PC-9 (cell line): ENCODE measurements around the gene RSPH9. TPM values are rescaled to one million over a fixed set of nuclear protein-coding genes. Genes with fewer than 3 reads are reported as not detected.

ENCODE experiments used
- BruUV-seq: library from RNA; stranded (reverse); fragments of 400-500 nt; replicated peaks from 2 replicates; lab custom pipeline; 2021; lab: Mats Ljungman, UMichigan
- CTCF ChIA-PET: fragments of 300-600 bp; sonication (Branson Sonifier 250); formaldehyde crosslinking; loops from one replicate; lab custom pipeline; 2022; ENCODE audit warnings: antibody characterized with exemption; lab: Charles Lee
- POLR2A ChIA-PET: fragments of 300-600 bp; sonication (Branson Sonifier 250); formaldehyde crosslinking; loops from one replicate; lab custom pipeline; 2022; ENCODE audit warnings: antibody characterized with exemption; ENCODE audit not compliant: unreplicated experiment; lab: Charles Lee
- DNase-seq, 2 experiments: peaks; one replicate each; pipeline versions ENCODE4 v3.0.0 to v3.0.0-alpha.2; 2015 to 2022; ENCODE audit warnings: mixed read lengths in 1 of 2
- H2AFZ ChIP-seq: fragments of 200-600 bp; sonication (generic); 2 replicates; pipeline ENCODE4 v1.8.1; 2017; ENCODE audit warnings: antibody characterized with exemption
- H3F3A ChIP-seq: fragments of 200-600 bp; sonication (generic); 2 replicates; pipeline ENCODE4 v1.8.1; 2017; ENCODE audit warnings: antibody characterized with exemption, mild to moderate bottlenecking, low read depth; ENCODE audit not compliant: insufficient read depth
- H3K27ac ChIP-seq: fragments of 200-600 bp; sonication (generic); 2 replicates; pipeline ENCODE4 v1.6.1; 2016; ENCODE audit warnings: mixed run types
- H3K27me3 ChIP-seq: fragments of 200-600 bp; sonication (generic); 2 replicates; pipeline ENCODE4 v1.6.1; 2016; ENCODE audit warnings: low read depth, mixed run types; ENCODE audit not compliant: insufficient read depth
- H3K36me3 ChIP-seq: fragments of 200-600 bp; sonication (generic); 2 replicates; pipeline ENCODE4 v1.6.1; 2016; ENCODE audit warnings: low read depth, mixed run types
- H3K4me1 ChIP-seq: fragments of 200-600 bp; sonication (generic); replicated peaks from 2 replicates; pipeline ENCODE4 v1.6.1; 2016; ENCODE audit warnings: mixed run types; ENCODE audit not compliant: insufficient read depth
- H3K4me2 ChIP-seq: fragments of 200-600 bp; sonication (generic); 2 replicates; pipeline ENCODE4 v1.6.1; 2017; ENCODE audit warnings: mixed run types
- H3K4me3 ChIP-seq: fragments of 200-600 bp; sonication (generic); 2 replicates; pipeline ENCODE4 v1.6.1; 2016; ENCODE audit warnings: mixed run types
- H3K79me2 ChIP-seq: fragments of 200-600 bp; sonication (generic); 2 replicates; pipeline ENCODE4 v1.6.1; 2017; ENCODE audit warnings: low read depth, mixed run types
- H3K9me2 ChIP-seq: fragments of 200-600 bp; sonication (generic); 2 replicates; pipeline ENCODE4 v1.8.1; 2017; ENCODE audit warnings: mild to moderate bottlenecking; ENCODE audit not compliant: insufficient read depth
- H3K9me3 ChIP-seq: fragments of 200-600 bp; sonication (generic); 2 replicates; pipeline ENCODE4 v1.8.1; 2016; ENCODE audit warnings: low read depth; ENCODE audit not compliant: insufficient read depth
- H4K20me1 ChIP-seq: fragments of 200-600 bp; sonication (generic); 2 replicates; pipeline ENCODE4 v1.8.1; 2017; ENCODE audit not compliant: insufficient read depth
- EZH2 ChIP-seq: fragments of 200-600 bp; sonication (generic); IDR thresholded peaks from 2 replicates; pipeline ENCODE4 v1.8.0; 2017; ENCODE audit warnings: antibody characterized with exemption, low read depth
- intact Hi-C: fragments of 100-400 bp; cut with micrococcal nuclease; formaldehyde crosslinking; loops from one replicate; pipeline ENCODE4 v1.10.0; 2022; ENCODE audit not compliant: unreplicated experiment
- total RNA-seq: library from RNA; stranded (reverse); gene quantifications from 2 replicates; pipeline ENCODE4 v1.2.3, GENCODE V29; 2021
- TF ChIP-seq, protein P1 (sequence below): fragments of 200-600 bp; sonication (generic); conservative IDR thresholded peaks from 2 replicates; pipeline ENCODE4 v1.6.1; 2017; ENCODE audit warnings: mixed run types, antibody characterized with exemption, mild to moderate bottlenecking, moderate library complexity

The RSPH9 gene
- total RNA-seq, 1 experiment from 2014 or later: not detected

DNA sequence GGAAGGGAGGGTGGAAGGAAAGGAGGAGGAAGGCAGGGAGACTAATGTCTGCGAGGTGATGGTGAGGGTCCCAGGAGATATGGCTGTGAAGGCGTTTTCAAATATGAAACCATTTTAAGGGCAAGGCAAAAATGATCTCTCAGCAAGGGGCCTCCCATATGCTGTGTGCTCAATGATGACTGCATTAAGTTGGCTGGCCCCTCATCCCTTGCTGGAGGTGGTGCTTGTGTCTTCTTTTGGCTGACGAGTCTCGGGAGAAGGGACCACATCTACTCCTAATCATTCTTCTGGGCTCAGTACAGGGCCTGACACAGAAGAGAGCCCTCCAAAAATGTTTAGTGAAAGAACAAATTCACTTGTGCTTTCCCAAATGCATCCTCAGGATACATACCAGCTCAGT lies 65.7 kb downstream of the RSPH9 start:
- Histone ChIP-seq H3K4me2 (no peak overlapping the region), H2AFZ (no peak overlapping the region), H3F3A (peaks cover 15% of the 10 kb centered on the region), H3K79me2 (no peaks in the 10 kb centered on the region), H3K27me3 (no peaks in the 10 kb centered on the region), H3K4me1 (peaks cover 25% of the 10 kb centered on the region), H3K27ac (no peak overlapping the region), H3K9me3 (no peaks in the 10 kb centered on the region), H3K9me2 (no peaks in the 10 kb centered on the region), H4K20me1 (no peaks in the 10 kb centered on the region), H3K4me3 (no peak overlapping the region), H3K36me3 (no peaks in the 10 kb centered on the region)
- no TSS peak for BruUV-seq
- intact Hi-C loops: no loop called here
- no peak for DNase-seq
- TF ChIP-seq EZH2: no peak
- TF ChIP-seq, protein P1, sequence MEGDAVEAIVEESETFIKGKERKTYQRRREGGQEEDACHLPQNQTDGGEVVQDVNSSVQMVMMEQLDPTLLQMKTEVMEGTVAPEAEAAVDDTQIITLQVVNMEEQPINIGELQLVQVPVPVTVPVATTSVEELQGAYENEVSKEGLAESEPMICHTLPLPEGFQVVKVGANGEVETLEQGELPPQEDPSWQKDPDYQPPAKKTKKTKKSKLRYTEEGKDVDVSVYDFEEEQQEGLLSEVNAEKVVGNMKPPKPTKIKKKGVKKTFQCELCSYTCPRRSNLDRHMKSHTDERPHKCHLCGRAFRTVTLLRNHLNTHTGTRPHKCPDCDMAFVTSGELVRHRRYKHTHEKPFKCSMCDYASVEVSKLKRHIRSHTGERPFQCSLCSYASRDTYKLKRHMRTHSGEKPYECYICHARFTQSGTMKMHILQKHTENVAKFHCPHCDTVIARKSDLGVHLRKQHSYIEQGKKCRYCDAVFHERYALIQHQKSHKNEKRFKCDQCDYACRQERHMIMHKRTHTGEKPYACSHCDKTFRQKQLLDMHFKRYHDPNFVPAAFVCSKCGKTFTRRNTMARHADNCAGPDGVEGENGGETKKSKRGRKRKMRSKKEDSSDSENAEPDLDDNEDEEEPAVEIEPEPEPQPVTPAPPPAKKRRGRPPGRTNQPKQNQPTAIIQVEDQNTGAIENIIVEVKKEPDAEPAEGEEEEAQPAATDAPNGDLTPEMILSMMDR: no peak
- ChIA-PET CTCF (no interaction called here), POLR2A (no interaction called here)

DNA sequence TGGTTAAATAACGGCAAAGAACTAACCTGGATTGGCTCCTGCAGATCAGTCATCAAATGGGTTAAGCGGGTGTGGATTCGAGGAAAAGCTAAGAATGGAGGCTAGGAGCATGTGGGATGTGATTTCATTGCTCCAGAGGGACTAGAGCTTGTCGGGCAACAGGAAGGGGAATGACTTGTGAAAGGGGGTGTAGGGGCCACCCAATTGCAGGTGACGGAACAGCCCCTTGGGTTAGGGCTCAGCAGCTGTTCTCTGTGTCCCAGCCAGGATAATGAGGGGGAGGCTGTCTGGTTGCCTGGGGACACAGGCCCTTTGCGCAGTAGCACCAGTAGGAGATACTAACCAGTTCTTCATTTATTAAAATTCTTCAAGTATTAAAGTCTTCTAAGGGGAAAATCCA lies 67.7 kb downstream of the RSPH9 start:
- Histone ChIP-seq H3F3A (peaks cover 15% of the 10 kb centered on the region), H3K27ac (no peak overlapping the region), H4K20me1 (no peaks in the 10 kb centered on the region), H3K27me3 (no peaks in the 10 kb centered on the region), H3K79me2 (no peaks in the 10 kb centered on the region), H3K4me3 (no peak overlapping the region), H3K4me2 (no peak overlapping the region), H3K9me2 (no peaks in the 10 kb centered on the region), H3K9me3 (no peaks in the 10 kb centered on the region), H2AFZ (no peak overlapping the region), H3K4me1 (peaks cover 17% of the 10 kb centered on the region), H3K36me3 (no peaks in the 10 kb centered on the region)
- CTCF ChIA-PET: no interaction called here
- POLR2A ChIA-PET: no interaction called here
- DNase-seq: no peak
- intact Hi-C loops: no loop called here
- BruUV-seq: no TSS peak
- TF ChIP-seq, protein P1: no peak
- TF ChIP-seq EZH2: no peak

DNA sequence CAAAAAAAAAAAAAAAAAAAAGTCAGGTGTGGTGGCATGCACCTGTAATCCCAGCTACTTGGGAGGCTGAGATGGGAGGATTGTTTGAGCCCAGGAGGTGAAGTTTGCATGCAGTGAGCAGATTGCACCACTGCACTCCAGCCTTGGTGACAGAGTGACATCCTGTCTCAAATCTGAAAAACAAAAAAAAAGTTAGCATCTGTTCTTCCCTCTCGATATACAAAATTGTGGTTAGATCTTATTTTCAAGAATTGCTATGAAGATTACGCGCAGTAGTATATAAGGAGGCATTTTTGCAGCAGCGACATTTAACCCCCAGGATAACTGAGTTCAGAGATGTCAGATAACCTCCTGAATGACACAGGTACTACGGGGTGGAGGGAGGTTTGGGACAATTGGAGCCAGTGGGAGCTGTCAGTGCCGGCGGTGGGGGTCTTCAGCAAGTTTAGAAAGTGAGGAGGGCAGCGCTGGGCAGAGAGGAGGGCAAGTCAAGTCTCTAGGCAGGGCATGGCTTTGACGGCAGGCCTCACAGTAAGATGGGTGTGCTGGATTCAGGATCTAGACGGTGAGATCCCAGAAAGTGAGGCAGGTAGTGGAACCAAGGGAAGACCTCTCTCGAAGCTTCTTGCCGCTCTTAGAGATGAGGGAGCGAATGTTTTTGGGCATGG lies 68.9 kb downstream of the RSPH9 start:
- ChIA-PET CTCF (no interaction called here), POLR2A (no interaction called here)
- no peaks in the 10 kb centered on the region for H3K36me3 ChIP-seq
- peaks cover 11% of the 10 kb centered on the region for H3F3A ChIP-seq
- no peak overlapping the region for H3K27ac ChIP-seq
- no peak for TF ChIP-seq EZH2
- TF ChIP-seq, protein P1: no peak
- H3K9me3 ChIP-seq: no peaks in the 10 kb centered on the region
- H3K4me1 ChIP-seq: peaks cover 13% of the 10 kb centered on the region
- no peaks in the 10 kb centered on the region for H3K79me2 ChIP-seq
- H3K4me3 ChIP-seq: no peak overlapping the region
- no peaks in the 10 kb centered on the region for H4K20me1 ChIP-seq
- intact Hi-C loops: no loop called here
- BruUV-seq: no TSS peak
- H2AFZ ChIP-seq: no peak overlapping the region
- H3K4me2 ChIP-seq: no peak overlapping the region
- H3K27me3 ChIP-seq: no peaks in the 10 kb centered on the region
- no peaks in the 10 kb centered on the region for H3K9me2 ChIP-seq
- no peak for DNase-seq
